IPS-18c (cell line): Measurements from ENCODE around the gene ELL.

Source experiments
- H3K4me3 ChIP-seq: 2 replicates; pipeline ENCODE4 v1.7.0; 2013; ENCODE audit warnings: low read depth, mild to moderate bottlenecking, low read length, moderate library complexity; ENCODE audit not compliant: insufficient read depth
- H3K9me3 ChIP-seq: one replicate; pipeline ENCODE4 v1.6.1; 2013; ENCODE audit warnings: mild to moderate bottlenecking, low read length, moderate library complexity; ENCODE audit not compliant: control insufficient read depth, insufficient read depth

Gene ELL

GRCh38 chr19:18499055-18499775 is 22.7 kb downstream of the ELL start:
- H3K9me3 ChIP-seq: peaks cover 6% of the 10 kb centered on the region
- no peak overlapping the region; the same call in 1 of the 2 replicates for H3K4me3 ChIP-seq

- H3K4me3 ChIP-seq: no peak overlapping the region
- H3K9me3 ChIP-seq: peaks cover 6% of the 10 kb centered on the region
These were observed 25.0 kb downstream of the ELL start for GRCh38 chr19:18496980-18497256.

- no peak overlapping the region for H3K4me3 ChIP-seq
- H3K9me3 ChIP-seq: peaks cover 6% of the 10 kb centered on the region
These were observed 25.5 kb downstream of the ELL start for GRCh38 chr19:18496167-18496979.

GRCh38 chr19:18495204-18495911 is 26.5 kb downstream of the ELL start:
- Histone ChIP-seq H3K4me3 (no peak overlapping the region), H3K9me3 (peaks cover 5% of the 10 kb centered on the region)

- H3K4me3 ChIP-seq: no peak overlapping the region
- H3K9me3 ChIP-seq: peaks cover 2% of the 10 kb centered on the region
These were observed 27.6 kb downstream of the ELL start for GRCh38 chr19:18494267-18494607.

GRCh38 chr19:18493440-18494266 is 28.2 kb downstream of the ELL start:
- Histone ChIP-seq H3K9me3 (no peaks in the 10 kb centered on the region), H3K4me3 (no peak overlapping the region)

- Histone ChIP-seq H3K9me3 (no peaks in the 10 kb centered on the region), H3K4me3 (no peak overlapping the region)
These were observed 29.6 kb downstream of the ELL start for GRCh38 chr19:18491995-18492953.

- H3K9me3 ChIP-seq: no peaks in the 10 kb centered on the region
These were observed 31.1 kb downstream of the ELL start for GRCh38 chr19:18490728-18491127.

GRCh38 chr19:18489627-18490184 is 32.2 kb downstream of the ELL start:
- Histone ChIP-seq H3K4me3 (no peak overlapping the region), H3K9me3 (no peaks in the 10 kb centered on the region)

More at GRCh38 chr19:18490728-18491127, 31.1 kb downstream of the ELL start:
- H3K4me3 ChIP-seq: no peak overlapping the region

GRCh38 chr19:18488838-18489626 is 32.8 kb downstream of the ELL start:
- Histone ChIP-seq H3K9me3 (no peaks in the 10 kb centered on the region), H3K4me3 (no peak overlapping the region)

GRCh38 chr19:18488403-18488723 is 33.5 kb downstream of the ELL start:
- no peaks in the 10 kb centered on the region for H3K9me3 ChIP-seq
- H3K4me3 ChIP-seq: no peak overlapping the region

- Histone ChIP-seq H3K9me3 (no peaks in the 10 kb centered on the region), H3K4me3 (no peak overlapping the region)
These were observed 34.1 kb downstream of the ELL start for GRCh38 chr19:18487576-18488402.

- H3K9me3 ChIP-seq: no peaks in the 10 kb centered on the region
- H3K4me3 ChIP-seq: no peak overlapping the region
These were observed 35.1 kb downstream of the ELL start for GRCh38 chr19:18486746-18487145.

GRCh38 chr19:18484992-18485391 is 36.9 kb downstream of the ELL start:
- Histone ChIP-seq H3K4me3 (no peak overlapping the region), H3K9me3 (no peaks in the 10 kb centered on the region)
